K562 (cell line): ENCODE measurements around the gene CFHR2.
"Not testable (repeated sequence)": the region's sequence is repeated elsewhere in the genome, so short reads cannot be mapped to it uniquely, and the experiment has no call there.

Experiments
- CTBP1 ChIP-seq: fragments of 450-650 bp; IDR thresholded peaks from 2 replicates; pipeline ENCODE4 v1.6.1; 2016; ENCODE audit warnings: borderline replicate concordance
- ETV5 ChIP-seq: sonication (generic); formaldehyde crosslinking; IDR thresholded peaks from 2 replicates; pipeline ENCODE4 v1.4.0; 2020; ENCODE audit warnings: low read depth, mild to moderate bottlenecking, missing genetic modification reagents
- EZH2 ChIP-seq: IDR thresholded peaks from 2 replicates; pipeline ENCODE4 v1.6.1; 2012; ENCODE audit warnings: low read depth, mild to moderate bottlenecking, inconsistent platforms, low read length, borderline replicate concordance
- MAZ ChIP-seq, 2 experiments: fragments of 450-650 bp in 1 of 2; sonication (generic) in 1 of 2; formaldehyde crosslinking; IDR thresholded peaks in 1 of 2; conservative IDR thresholded peaks in 1 of 2; 2 replicates each; pipeline versions ENCODE4 v1.4.0 to v1.5.0; 2020; ENCODE audit warnings: mild to moderate bottlenecking in 1 of 2, missing genetic modification reagents in 1 of 2
- PCBP1 ChIP-seq: fragments of 200-400 bp; formaldehyde crosslinking; IDR thresholded peaks from 2 replicates; pipeline ENCODE4 v1.6.1; 2018; ENCODE audit warnings: mild to moderate bottlenecking, low read depth, low read length; ENCODE audit not compliant: poor library complexity, severe bottlenecking
- POLR2AphosphoS5 ChIP-seq: IDR thresholded peaks from 2 replicates; pipeline ENCODE4 v1.6.1; 2011; ENCODE audit warnings: mild to moderate bottlenecking, low read depth, low read length, moderate library complexity; ENCODE audit not compliant: control insufficient read depth, insufficient read depth
- RB1 ChIP-seq: fragments of 450-650 bp; IDR thresholded peaks from 2 replicates; pipeline ENCODE4 v1.6.1; 2017; ENCODE audit warnings: low read depth, mild to moderate bottlenecking
- SIN3A ChIP-seq, 2 experiments: fragments of 150-350 bp in 1 of 2; IDR thresholded peaks; 2 replicates each; pipeline ENCODE4 v1.6.1; 2011 to 2016; ENCODE audit warnings: borderline replicate concordance in 2 of 2, low read depth in 2 of 2, low read length in 2 of 2, mild to moderate bottlenecking in 2 of 2, moderate library complexity in 2 of 2; ENCODE audit not compliant: control insufficient read depth in 1 of 2
- TCF7 ChIP-seq: sonication (generic); IDR thresholded peaks from 2 replicates; pipeline ENCODE4 v1.6.1; 2016; ENCODE audit warnings: antibody characterized with exemption, borderline replicate concordance
- ZBTB7A ChIP-seq: IDR thresholded peaks from 2 replicates; pipeline ENCODE4 v1.6.1; 2011; ENCODE audit warnings: low read depth, mild to moderate bottlenecking, low read length, moderate library complexity, borderline replicate concordance; ENCODE audit not compliant: control insufficient read depth
- ZNF431 ChIP-seq: sonication (generic); formaldehyde crosslinking; IDR thresholded peaks from 2 replicates; pipeline ENCODE4 v1.8.0; 2022; ENCODE audit warnings: mild to moderate bottlenecking, missing genetic modification reagents
- ZSCAN29 ChIP-seq: fragments of 450-650 bp; IDR thresholded peaks from 2 replicates; pipeline ENCODE4 v1.6.1; 2017
- TF ChIP-seq, protein P1 (sequence below), 2 experiments: fragments of 450-650 bp in 1 of 2; sonication (generic) in 1 of 2; formaldehyde crosslinking in 1 of 2; IDR thresholded peaks; 2 replicates each; pipeline versions ENCODE4 v1.7.1 to v1.9.0; 2016 to 2022; ENCODE audit warnings: inconsistent platforms in 1 of 2, mild to moderate bottlenecking in 1 of 2, missing genetic modification reagents in 1 of 2
- TF ChIP-seq, protein P2 (sequence below), 3 experiments: IDR thresholded peaks in 2 of 3; conservative IDR thresholded peaks in 1 of 3; 2 replicates each; pipeline ENCODE4 v1.5.1; 2011 to 2012; ENCODE audit warnings: low read length in 3 of 3, mild to moderate bottlenecking in 3 of 3, control low read depth in 2 of 3, improper control_type of control experiment in 1 of 3, inconsistent platforms in 1 of 3, low read depth in 1 of 3, mixed read lengths in 1 of 3, moderate library complexity in 1 of 3; ENCODE audit not compliant: insufficient read depth in 2 of 3

DNA sequence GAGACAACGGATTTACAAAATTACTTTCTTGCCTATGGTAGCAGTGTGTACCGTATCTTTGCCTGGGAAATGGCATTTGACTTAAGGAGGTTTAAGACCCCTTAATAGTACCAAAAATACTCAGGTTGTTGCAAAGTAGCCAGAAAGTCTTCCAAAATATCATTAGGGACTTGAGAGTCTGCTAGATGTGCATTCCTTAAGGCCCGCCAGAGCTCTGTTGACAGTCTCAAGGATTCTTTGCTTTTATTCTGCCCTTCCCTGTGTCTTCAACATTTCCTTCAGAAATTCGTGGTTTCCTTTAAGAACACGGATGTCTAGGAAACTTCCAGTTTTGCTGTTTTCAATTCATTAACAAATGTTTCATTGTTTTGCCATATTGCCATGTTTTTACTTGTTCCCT lies 31.3 kb upstream of the CFHR2 start:
- not testable (repeated sequence) for TF ChIP-seq ZSCAN29; EZH2; MAZ (CRISPR knock-in tag; conservative IDR thresholded peaks at IDR 0.05 in 1 of 2, IDR thresholded peaks at IDR 0.05 in 1 of 2); PCBP1; CTBP1; ZNF431 (CRISPR knock-in tag); POLR2AphosphoS5; RB1; ETV5 (CRISPR knock-in tag); ZBTB7A; TCF7; SIN3A (IDR thresholded peaks at IDR 0.05; ENCODE audit: borderline replicate concordance in 2 of 2, control insufficient read depth in 1 of 2, low read depth in 2 of 2, low read length in 2 of 2)
- TF ChIP-seq, protein P1, sequence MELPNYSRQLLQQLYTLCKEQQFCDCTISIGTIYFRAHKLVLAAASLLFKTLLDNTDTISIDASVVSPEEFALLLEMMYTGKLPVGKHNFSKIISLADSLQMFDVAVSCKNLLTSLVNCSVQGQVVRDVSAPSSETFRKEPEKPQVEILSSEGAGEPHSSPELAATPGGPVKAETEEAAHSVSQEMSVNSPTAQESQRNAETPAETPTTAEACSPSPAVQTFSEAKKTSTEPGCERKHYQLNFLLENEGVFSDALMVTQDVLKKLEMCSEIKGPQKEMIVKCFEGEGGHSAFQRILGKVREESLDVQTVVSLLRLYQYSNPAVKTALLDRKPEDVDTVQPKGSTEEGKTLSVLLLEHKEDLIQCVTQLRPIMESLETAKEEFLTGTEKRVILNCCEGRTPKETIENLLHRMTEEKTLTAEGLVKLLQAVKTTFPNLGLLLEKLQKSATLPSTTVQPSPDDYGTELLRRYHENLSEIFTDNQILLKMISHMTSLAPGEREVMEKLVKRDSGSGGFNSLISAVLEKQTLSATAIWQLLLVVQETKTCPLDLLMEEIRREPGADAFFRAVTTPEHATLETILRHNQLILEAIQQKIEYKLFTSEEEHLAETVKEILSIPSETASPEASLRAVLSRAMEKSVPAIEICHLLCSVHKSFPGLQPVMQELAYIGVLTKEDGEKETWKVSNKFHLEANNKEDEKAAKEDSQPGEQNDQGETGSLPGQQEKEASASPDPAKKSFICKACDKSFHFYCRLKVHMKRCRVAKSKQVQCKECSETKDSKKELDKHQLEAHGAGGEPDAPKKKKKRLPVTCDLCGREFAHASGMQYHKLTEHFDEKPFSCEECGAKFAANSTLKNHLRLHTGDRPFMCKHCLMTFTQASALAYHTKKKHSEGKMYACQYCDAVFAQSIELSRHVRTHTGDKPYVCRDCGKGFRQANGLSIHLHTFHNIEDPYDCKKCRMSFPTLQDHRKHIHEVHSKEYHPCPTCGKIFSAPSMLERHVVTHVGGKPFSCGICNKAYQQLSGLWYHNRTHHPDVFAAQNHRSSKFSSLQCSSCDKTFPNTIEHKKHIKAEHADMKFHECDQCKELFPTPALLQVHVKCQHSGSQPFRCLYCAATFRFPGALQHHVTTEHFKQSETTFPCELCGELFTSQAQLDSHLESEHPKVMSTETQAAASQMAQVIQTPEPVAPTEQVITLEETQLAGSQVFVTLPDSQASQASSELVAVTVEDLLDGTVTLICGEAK (IDR thresholded peaks at IDR 0.05), result not testable (repeated sequence)
- TF ChIP-seq, protein P1 (CRISPR knock-in tag; IDR thresholded peaks at IDR 0.05), result not testable (repeated sequence)
- TF ChIP-seq, protein P2, sequence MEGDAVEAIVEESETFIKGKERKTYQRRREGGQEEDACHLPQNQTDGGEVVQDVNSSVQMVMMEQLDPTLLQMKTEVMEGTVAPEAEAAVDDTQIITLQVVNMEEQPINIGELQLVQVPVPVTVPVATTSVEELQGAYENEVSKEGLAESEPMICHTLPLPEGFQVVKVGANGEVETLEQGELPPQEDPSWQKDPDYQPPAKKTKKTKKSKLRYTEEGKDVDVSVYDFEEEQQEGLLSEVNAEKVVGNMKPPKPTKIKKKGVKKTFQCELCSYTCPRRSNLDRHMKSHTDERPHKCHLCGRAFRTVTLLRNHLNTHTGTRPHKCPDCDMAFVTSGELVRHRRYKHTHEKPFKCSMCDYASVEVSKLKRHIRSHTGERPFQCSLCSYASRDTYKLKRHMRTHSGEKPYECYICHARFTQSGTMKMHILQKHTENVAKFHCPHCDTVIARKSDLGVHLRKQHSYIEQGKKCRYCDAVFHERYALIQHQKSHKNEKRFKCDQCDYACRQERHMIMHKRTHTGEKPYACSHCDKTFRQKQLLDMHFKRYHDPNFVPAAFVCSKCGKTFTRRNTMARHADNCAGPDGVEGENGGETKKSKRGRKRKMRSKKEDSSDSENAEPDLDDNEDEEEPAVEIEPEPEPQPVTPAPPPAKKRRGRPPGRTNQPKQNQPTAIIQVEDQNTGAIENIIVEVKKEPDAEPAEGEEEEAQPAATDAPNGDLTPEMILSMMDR (IDR thresholded peaks at IDR 0.05 in 2 of 3, conservative IDR thresholded peaks at IDR 0.05 in 1 of 3; ENCODE audit: insufficient read depth in 2 of 3, low read depth in 1 of 3, low read length in 3 of 3), result not testable (repeated sequence)
